ENCODE measurements around the gene PLEKHG5.
"Not testable (repeated sequence)": the region's sequence is repeated elsewhere in the genome, so short reads cannot be mapped to it uniquely, and the experiment has no call there.

PLEKHG5 gene

GRCh38 chr1:6435129-6435528, 56.3 kb downstream of the PLEKHG5 start:
- Histone ChIP-seq H2BK15ac (replicated peaks; ENCODE audit: low read depth) (no peak overlapping the region), H2AK5ac (ENCODE audit: low read length) (no peak overlapping the region), H3K27ac (ENCODE audit: low read depth, low read length) (no peak overlapping the region), H2BK5ac (ENCODE audit: low read length) (no peak overlapping the region), H3K4ac (ENCODE audit: low read depth, low read length) (no peak overlapping the region), H2BK120ac (ENCODE audit: low read depth, low read length) (no peak overlapping the region), H3K9ac (ENCODE audit: low read length) (no peak overlapping the region), H3K4me1 (ENCODE audit: control insufficient read depth, low read depth, low read length) (no peaks in the 10 kb centered on the region), H3K79me2 (ENCODE audit: control insufficient read depth, insufficient read depth, low read length) (no peaks in the 10 kb centered on the region), H3K23ac (ENCODE audit: low read length) (no peak overlapping the region), H3K79me1 (ENCODE audit: low read length) (no peaks in the 10 kb centered on the region), H4K8ac (ENCODE audit: low read depth, low read length) (no peak overlapping the region), H4K5ac (ENCODE audit: low read length) (no peak overlapping the region), H3K56ac (ENCODE audit: low read length) (no peak overlapping the region), H3K4me2 (ENCODE audit: low read length) (no peak overlapping the region), H3K18ac (ENCODE audit: low read length) (no peak overlapping the region), H3K27me3 (ENCODE audit: insufficient read depth, low read length, poor library complexity) (no peaks in the 10 kb centered on the region), H3K4me3 (ENCODE audit: low read length) (no peak overlapping the region), H3K36me3 (ENCODE audit: control insufficient read depth, insufficient read depth, low read length) (no peaks in the 10 kb centered on the region)
- DNase-seq, result no peak
- no CpG with 5 or more reads among the region's 15 CpGs for WGBS (ENCODE audit: extremely low coverage, insufficient coverage, low lambda C conversion rate)

- no peak overlapping the region for H3K4me3 ChIP-seq (ENCODE audit: low read length)
- H3K79me2 ChIP-seq (ENCODE audit: control insufficient read depth, insufficient read depth, low read length), result no peaks in the 10 kb centered on the region
- no CpG with 5 or more reads among the region's 5 CpGs for WGBS (ENCODE audit: extremely low coverage, insufficient coverage, low lambda C conversion rate)
- no peaks in the 10 kb centered on the region for H3K4me1 ChIP-seq (ENCODE audit: control insufficient read depth, low read depth, low read length)
- no peaks in the 10 kb centered on the region for H3K36me3 ChIP-seq (ENCODE audit: control insufficient read depth, insufficient read depth, low read length)
- H2BK120ac ChIP-seq (ENCODE audit: low read depth, low read length), result no peak overlapping the region
- H2BK5ac ChIP-seq (ENCODE audit: low read length), result no peak overlapping the region
- H3K79me1 ChIP-seq (ENCODE audit: low read length), result no peaks in the 10 kb centered on the region
- no peak overlapping the region for H4K5ac ChIP-seq (ENCODE audit: low read length)
- no peak overlapping the region for H3K56ac ChIP-seq (ENCODE audit: low read length)
- H2BK15ac ChIP-seq (replicated peaks; ENCODE audit: low read depth), result no peak overlapping the region
- no peak overlapping the region for H3K27ac ChIP-seq (ENCODE audit: low read depth, low read length)
- H3K9ac ChIP-seq (ENCODE audit: low read length), result no peak overlapping the region
- no peak overlapping the region for H3K4ac ChIP-seq (ENCODE audit: low read depth, low read length)
- H4K8ac ChIP-seq (ENCODE audit: low read depth, low read length), result no peak overlapping the region
- no peaks in the 10 kb centered on the region for H3K27me3 ChIP-seq (ENCODE audit: insufficient read depth, low read length, poor library complexity)
- H3K18ac ChIP-seq (ENCODE audit: low read length), result no peak overlapping the region
- DNase-seq, result no peak
- no peak overlapping the region for H3K23ac ChIP-seq (ENCODE audit: low read length)
- H2AK5ac ChIP-seq (ENCODE audit: low read length), result no peak overlapping the region
- no peak overlapping the region for H3K4me2 ChIP-seq (ENCODE audit: low read length)
Measured at GRCh38 chr1:6434186-6434585, 57.3 kb downstream of the PLEKHG5 start.

- not testable (repeated sequence) for H3K4ac ChIP-seq (ENCODE audit: low read depth, low read length); DNase-seq; H3K4me1 ChIP-seq (ENCODE audit: control insufficient read depth, low read depth, low read length); H2BK5ac ChIP-seq (ENCODE audit: low read length); H2AK5ac ChIP-seq (ENCODE audit: low read length); H2BK15ac ChIP-seq (replicated peaks; ENCODE audit: low read depth); H3K79me1 ChIP-seq (ENCODE audit: low read length); H3K79me2 ChIP-seq (ENCODE audit: control insufficient read depth, insufficient read depth, low read length); H3K9ac ChIP-seq (ENCODE audit: low read length); H3K18ac ChIP-seq (ENCODE audit: low read length); H3K36me3 ChIP-seq (ENCODE audit: control insufficient read depth, insufficient read depth, low read length); H3K27me3 ChIP-seq (ENCODE audit: insufficient read depth, low read length, poor library complexity); H3K56ac ChIP-seq (ENCODE audit: low read length); H3K4me3 ChIP-seq (ENCODE audit: low read length); H3K27ac ChIP-seq (ENCODE audit: low read depth, low read length); H3K23ac ChIP-seq (ENCODE audit: low read length); H4K8ac ChIP-seq (ENCODE audit: low read depth, low read length); H3K4me2 ChIP-seq (ENCODE audit: low read length); H4K5ac ChIP-seq (ENCODE audit: low read length); H2BK120ac ChIP-seq (ENCODE audit: low read depth, low read length)
- WGBS (ENCODE audit: extremely low coverage, insufficient coverage, low lambda C conversion rate), result no CpG with 5 or more reads among the region's 13 CpGs
Measured at GRCh38 chr1:6431645-6432579, 59.6 kb downstream of the PLEKHG5 start.

- H3K4ac ChIP-seq (ENCODE audit: low read depth, low read length); H3K56ac ChIP-seq (ENCODE audit: low read length); H3K27ac ChIP-seq (ENCODE audit: low read depth, low read length); DNase-seq; H3K79me2 ChIP-seq (ENCODE audit: control insufficient read depth, insufficient read depth, low read length); H3K79me1 ChIP-seq (ENCODE audit: low read length); H3K23ac ChIP-seq (ENCODE audit: low read length); H3K18ac ChIP-seq (ENCODE audit: low read length); H3K4me1 ChIP-seq (ENCODE audit: control insufficient read depth, low read depth, low read length); H3K9ac ChIP-seq (ENCODE audit: low read length); H3K4me3 ChIP-seq (ENCODE audit: low read length); H2BK15ac ChIP-seq (replicated peaks; ENCODE audit: low read depth); H3K36me3 ChIP-seq (ENCODE audit: control insufficient read depth, insufficient read depth, low read length); H3K4me2 ChIP-seq (ENCODE audit: low read length); H2BK120ac ChIP-seq (ENCODE audit: low read depth, low read length); H2BK5ac ChIP-seq (ENCODE audit: low read length); H4K8ac ChIP-seq (ENCODE audit: low read depth, low read length); H4K5ac ChIP-seq (ENCODE audit: low read length); H2AK5ac ChIP-seq (ENCODE audit: low read length): not testable (repeated sequence)
- peaks cover 10% of the 10 kb centered on the region for H3K27me3 ChIP-seq (ENCODE audit: insufficient read depth, low read length, poor library complexity)
- WGBS (ENCODE audit: extremely low coverage, insufficient coverage, low lambda C conversion rate), result no CpG with 5 or more reads among the region's 19 CpGs
Measured at GRCh38 chr1:6429660-6430411, 61.6 kb downstream of the PLEKHG5 start.

GRCh38 chr1:6428453-6428852, 63.0 kb downstream of the PLEKHG5 start:
- not testable (repeated sequence) for H3K9ac ChIP-seq (ENCODE audit: low read length); H2AK5ac ChIP-seq (ENCODE audit: low read length); H3K4me3 ChIP-seq (ENCODE audit: low read length); H3K27ac ChIP-seq (ENCODE audit: low read depth, low read length); H3K79me1 ChIP-seq (ENCODE audit: low read length); H3K36me3 ChIP-seq (ENCODE audit: control insufficient read depth, insufficient read depth, low read length); H3K4me2 ChIP-seq (ENCODE audit: low read length); H3K56ac ChIP-seq (ENCODE audit: low read length); H4K8ac ChIP-seq (ENCODE audit: low read depth, low read length); H2BK120ac ChIP-seq (ENCODE audit: low read depth, low read length); H4K5ac ChIP-seq (ENCODE audit: low read length); H3K79me2 ChIP-seq (ENCODE audit: control insufficient read depth, insufficient read depth, low read length); DNase-seq; H3K23ac ChIP-seq (ENCODE audit: low read length); H2BK5ac ChIP-seq (ENCODE audit: low read length); H3K4me1 ChIP-seq (ENCODE audit: control insufficient read depth, low read depth, low read length); H3K18ac ChIP-seq (ENCODE audit: low read length); H3K4ac ChIP-seq (ENCODE audit: low read depth, low read length); H2BK15ac ChIP-seq (replicated peaks; ENCODE audit: low read depth)
- no CpG with 5 or more reads among the region's 6 CpGs for WGBS (ENCODE audit: extremely low coverage, insufficient coverage, low lambda C conversion rate)
- H3K27me3 ChIP-seq (ENCODE audit: insufficient read depth, low read length, poor library complexity), result peaks cover 20% of the 10 kb centered on the region

All from mesendoderm (in vitro differentiated cells).